Measurements from ENCODE around the gene IDI2.

- TF ChIP-seq EZH2 (IDR thresholded peaks at IDR 0.05; ENCODE audit: low read length) (no peak), CTCF (optimal IDR thresholded peaks at IDR 0.05 in 1 of 3, IDR thresholded peaks at IDR 0.05 in 1 of 3, conservative IDR thresholded peaks at IDR 0.05 in 1 of 3; ENCODE audit: extremely low read depth in 1 of 3, insufficient read depth in 2 of 3, low read length in 3 of 3) (no peak)
Observed at GRCh38 chr10:988667-989545, 36.8 kb downstream of the IDI2 start.
